MCF 10A (cell line): ENCODE measurements around the gene TMX3. TPM values are rescaled to one million over a fixed set of nuclear protein-coding genes. Genes with fewer than 3 reads are reported as not detected.

Source experiments
- BruUV-seq: library from RNA; stranded (reverse); fragments of 400-500 nt; replicated peaks from 2 replicates; lab custom pipeline; 2021; lab: Mats Ljungman, UMichigan
- CTCF ChIA-PET: fragments of 300-600 bp; sonication (Branson Sonifier 250); formaldehyde crosslinking; extraction: SDS; loops from one replicate; lab custom pipeline; 2021; ENCODE audit warnings: antibody characterized with exemption, inconsistent platforms; lab: Yijun Ruan, JAX
- POLR2A ChIA-PET: fragments of 300-600, 350-650 bp; sonication (Branson Sonifier 250); formaldehyde crosslinking; extraction: SDS; loops from one replicate; lab custom pipeline; 2020; ENCODE audit warnings: antibody characterized with exemption, inconsistent platforms; lab: Yijun Ruan, JAX
- DNase-seq: peaks from one replicate; pipeline ENCODE4 v3.0.0-alpha.2; 2018; ENCODE audit not compliant: unreplicated experiment
- H3K27ac Mint-ChIP-seq: one replicate; pipeline ENCODE4 v1.8.0; 2022; ENCODE audit warnings: mild to moderate bottlenecking, low read depth, mixed read lengths; ENCODE audit not compliant: unreplicated experiment
- H3K27me3 Mint-ChIP-seq: one replicate; pipeline ENCODE4 v1.8.0; 2022; ENCODE audit warnings: mixed read lengths; ENCODE audit not compliant: insufficient read depth, unreplicated experiment
- H3K36me3 Mint-ChIP-seq: one replicate; pipeline ENCODE4 v1.8.0; 2022; ENCODE audit warnings: mild to moderate bottlenecking, moderate library complexity, mixed read lengths; ENCODE audit not compliant: insufficient read depth, unreplicated experiment
- H3K4me1 Mint-ChIP-seq: one replicate; pipeline ENCODE4 v1.8.0; 2022; ENCODE audit warnings: mixed read lengths; ENCODE audit not compliant: insufficient read depth, unreplicated experiment
- H3K4me3 Mint-ChIP-seq: one replicate; pipeline ENCODE4 v1.8.0; 2022; ENCODE audit warnings: mild to moderate bottlenecking, moderate library complexity, mixed read lengths; ENCODE audit not compliant: unreplicated experiment
- H3K9me3 Mint-ChIP-seq: one replicate; pipeline ENCODE4 v1.8.0; 2022; ENCODE audit warnings: mixed read lengths; ENCODE audit not compliant: unreplicated experiment
- intact Hi-C: fragments of 100-400 bp; cut with micrococcal nuclease; formaldehyde crosslinking; loops from 2 replicates; pipeline ENCODE4 v1.14.1; 2022
- total RNA-seq: library from RNA; stranded (reverse); gene quantifications from 2 replicates; pipeline ENCODE4 v1.2.3, GENCODE V29; 2022
- TF ChIP-seq, protein P1 (sequence below): fragments of 200-600 bp; IDR thresholded peaks from one replicate; pipeline ENCODE4 v1.8.0; 2022; ENCODE audit warnings: antibody characterized with exemption, mild to moderate bottlenecking; ENCODE audit not compliant: unreplicated experiment

TMX3 gene
- total RNA-seq, 1 experiment from 2014 or later, result 95.0 TPM

GRCh38 chr18:68640861-68641260 is 74.0 kb downstream of the TMX3 start:
- intact Hi-C loops, result no loop called here
- no peak overlapping the region for H3K4me3 Mint-ChIP-seq
- POLR2A ChIA-PET, result no interaction called here

DNA sequence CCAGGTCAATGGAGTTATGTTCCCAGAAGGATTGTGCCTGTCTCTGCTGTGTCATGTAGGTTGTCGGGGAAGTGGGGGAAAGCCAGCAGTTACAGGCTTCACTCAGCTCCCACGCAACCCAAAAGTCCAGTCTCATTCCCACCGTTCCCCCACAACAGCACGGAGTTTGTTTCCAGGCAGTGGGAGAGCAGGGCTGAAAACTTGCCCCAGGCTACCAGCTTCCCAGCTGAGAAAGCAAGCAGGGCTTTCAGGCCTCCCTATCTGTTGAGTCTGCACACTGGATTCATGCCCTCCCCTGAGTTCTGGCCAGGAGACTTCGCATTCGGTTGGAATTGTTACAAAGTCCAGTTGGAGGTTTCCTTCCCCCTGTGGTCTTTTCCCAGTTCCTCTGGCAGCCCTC is 76.3 kb downstream of the TMX3 start:
- Mint-ChIP-seq H3K27ac (no peak overlapping the region), H3K27me3 (no peaks in the 10 kb centered on the region), H3K9me3 (no peaks in the 10 kb centered on the region), H3K4me3 (no peak overlapping the region), H3K4me1 (no peaks in the 10 kb centered on the region), H3K36me3 (no peaks in the 10 kb centered on the region)
- ChIA-PET CTCF (interaction anchor here (0.6 to 1.7 kb wide), 5 partner anchors 10 to 22 kb away, joined by 3 to 4 read pairs (median 3); no protein-coding TSS in a partner anchor), POLR2A (no interaction called here)
- no TSS peak for BruUV-seq
- no peak for DNase-seq
- intact Hi-C loops, result no loop called here
- TF ChIP-seq, protein P1, sequence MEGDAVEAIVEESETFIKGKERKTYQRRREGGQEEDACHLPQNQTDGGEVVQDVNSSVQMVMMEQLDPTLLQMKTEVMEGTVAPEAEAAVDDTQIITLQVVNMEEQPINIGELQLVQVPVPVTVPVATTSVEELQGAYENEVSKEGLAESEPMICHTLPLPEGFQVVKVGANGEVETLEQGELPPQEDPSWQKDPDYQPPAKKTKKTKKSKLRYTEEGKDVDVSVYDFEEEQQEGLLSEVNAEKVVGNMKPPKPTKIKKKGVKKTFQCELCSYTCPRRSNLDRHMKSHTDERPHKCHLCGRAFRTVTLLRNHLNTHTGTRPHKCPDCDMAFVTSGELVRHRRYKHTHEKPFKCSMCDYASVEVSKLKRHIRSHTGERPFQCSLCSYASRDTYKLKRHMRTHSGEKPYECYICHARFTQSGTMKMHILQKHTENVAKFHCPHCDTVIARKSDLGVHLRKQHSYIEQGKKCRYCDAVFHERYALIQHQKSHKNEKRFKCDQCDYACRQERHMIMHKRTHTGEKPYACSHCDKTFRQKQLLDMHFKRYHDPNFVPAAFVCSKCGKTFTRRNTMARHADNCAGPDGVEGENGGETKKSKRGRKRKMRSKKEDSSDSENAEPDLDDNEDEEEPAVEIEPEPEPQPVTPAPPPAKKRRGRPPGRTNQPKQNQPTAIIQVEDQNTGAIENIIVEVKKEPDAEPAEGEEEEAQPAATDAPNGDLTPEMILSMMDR, result no peak

More at GRCh38 chr18:68640861-68641260, 74.0 kb downstream of the TMX3 start:
- Mint-ChIP-seq H3K9me3 (no peaks in the 10 kb centered on the region), H3K4me1 (no peaks in the 10 kb centered on the region), H3K27me3 (no peaks in the 10 kb centered on the region), H3K36me3 (no peaks in the 10 kb centered on the region), H3K27ac (no peak overlapping the region)
- CTCF ChIA-PET, result no interaction called here
- DNase-seq, result no peak
- TF ChIP-seq, protein P1, result no peak
- no TSS peak for BruUV-seq

- no TSS peak for BruUV-seq
- H3K4me3 Mint-ChIP-seq, result no peak overlapping the region
- DNase-seq, result no peak
- TF ChIP-seq, protein P1, result no peak
- no peaks in the 10 kb centered on the region for H3K9me3 Mint-ChIP-seq
- POLR2A ChIA-PET, result no interaction called here
- no peaks in the 10 kb centered on the region for H3K4me1 Mint-ChIP-seq
- CTCF ChIA-PET, result no interaction called here
- intact Hi-C loops, result loop anchor here (10.0 kb wide), 1 partner anchor 923 kb away; no protein-coding TSS in a partner anchor
- no peak overlapping the region for H3K27ac Mint-ChIP-seq
- no peaks in the 10 kb centered on the region for H3K36me3 Mint-ChIP-seq
- H3K27me3 Mint-ChIP-seq, result no peaks in the 10 kb centered on the region
These were observed 87.1 kb downstream of the TMX3 start for GRCh38 chr18:68627812-68628211.

Other genes with a start within 250 kb of the TMX3 start
- gene CCDC102B, start 83.0 kb upstream of the TMX3 start, total RNA-seq, result 3.4 and 3.5 TPM in 2 replicates